Glomerular visceral epithelial cell (primary cell): ENCODE measurements around the gene PTGER1.
"Not testable (repeated sequence)": the region's sequence is repeated elsewhere in the genome, so short reads cannot be mapped to it uniquely, and the experiment has no call there.

Source experiments
- DNase-seq: peaks from one replicate; pipeline ENCODE4 v3.0.0-alpha.2; 2016; ENCODE audit errors: extremely low spot score

PTGER1 gene

DNA sequence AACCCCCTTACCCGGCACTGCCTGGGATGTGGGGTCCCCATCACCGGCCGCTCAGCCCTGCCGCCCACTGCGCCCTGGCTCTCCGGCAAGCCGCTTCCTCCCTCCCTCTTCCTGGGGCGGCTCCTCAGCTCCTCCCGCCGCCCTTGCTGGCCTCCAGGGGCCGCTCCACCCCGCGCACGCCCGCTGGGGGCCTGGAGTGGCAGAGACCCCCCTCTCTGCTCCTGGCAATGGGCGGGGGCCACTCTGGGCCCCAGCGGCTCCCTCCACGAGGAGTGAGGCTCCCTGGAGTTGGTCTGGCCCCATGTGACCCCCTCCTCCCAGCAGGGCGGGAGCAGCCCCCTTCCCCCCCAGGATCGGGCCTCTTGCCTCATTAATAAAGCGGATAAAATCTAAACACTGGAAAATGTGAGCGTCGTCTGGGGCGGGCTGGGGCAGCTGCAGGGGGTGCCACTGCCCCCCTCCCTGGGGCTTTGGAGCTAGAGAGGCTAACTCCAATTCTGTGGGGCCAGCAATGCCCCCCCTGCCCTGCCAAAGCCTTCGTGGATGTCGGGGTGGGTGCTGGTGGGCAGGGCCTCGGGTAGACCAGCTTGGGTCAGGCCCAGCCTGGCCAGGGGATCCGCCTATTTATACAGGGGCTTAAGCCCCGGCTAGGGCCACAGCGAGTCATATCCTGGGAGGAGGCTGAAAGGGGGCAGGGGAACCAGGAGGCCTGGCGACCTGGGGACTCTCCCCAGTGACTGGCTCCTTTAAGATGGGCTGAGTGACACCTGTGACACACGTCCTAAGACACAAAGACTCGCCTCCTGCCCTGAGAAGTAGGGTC, at the start of gene PTGER1:
TSS of gene PTGER1 (minus strand) at position 104 of the 823 bp plus-strand sequence. CDS start 1,034 bp downstream, outside the sequence.
- DNase-seq: peak; percentile 40

DNA sequence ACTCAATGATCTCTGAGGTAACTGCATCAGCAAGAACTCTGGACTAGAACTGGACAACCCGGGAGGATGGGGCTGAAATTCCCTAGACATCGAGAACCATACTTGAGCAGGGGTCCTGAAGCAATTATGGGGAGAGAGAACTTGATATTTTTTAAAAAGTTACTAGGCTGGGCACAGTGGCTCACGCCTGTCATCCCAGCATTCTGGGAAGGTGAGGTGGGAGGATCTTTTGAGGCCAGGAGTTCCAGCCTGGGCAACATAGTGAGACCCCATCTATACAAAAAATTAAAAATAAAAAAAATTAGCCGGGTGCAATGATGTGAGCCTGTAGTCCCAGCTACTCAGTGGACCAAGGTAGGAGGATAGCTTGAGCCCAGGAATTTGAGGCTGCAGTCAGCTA, 45.4 kb upstream of the PTGER1 start:
- DNase-seq: no peak

GRCh38 chr19:14519860-14520407, 44.8 kb upstream of the PTGER1 start:
- DNase-seq: peak; percentile 87

GRCh38 chr19:14519245-14519859, 44.2 kb upstream of the PTGER1 start:
- DNase-seq: no peak

DNA sequence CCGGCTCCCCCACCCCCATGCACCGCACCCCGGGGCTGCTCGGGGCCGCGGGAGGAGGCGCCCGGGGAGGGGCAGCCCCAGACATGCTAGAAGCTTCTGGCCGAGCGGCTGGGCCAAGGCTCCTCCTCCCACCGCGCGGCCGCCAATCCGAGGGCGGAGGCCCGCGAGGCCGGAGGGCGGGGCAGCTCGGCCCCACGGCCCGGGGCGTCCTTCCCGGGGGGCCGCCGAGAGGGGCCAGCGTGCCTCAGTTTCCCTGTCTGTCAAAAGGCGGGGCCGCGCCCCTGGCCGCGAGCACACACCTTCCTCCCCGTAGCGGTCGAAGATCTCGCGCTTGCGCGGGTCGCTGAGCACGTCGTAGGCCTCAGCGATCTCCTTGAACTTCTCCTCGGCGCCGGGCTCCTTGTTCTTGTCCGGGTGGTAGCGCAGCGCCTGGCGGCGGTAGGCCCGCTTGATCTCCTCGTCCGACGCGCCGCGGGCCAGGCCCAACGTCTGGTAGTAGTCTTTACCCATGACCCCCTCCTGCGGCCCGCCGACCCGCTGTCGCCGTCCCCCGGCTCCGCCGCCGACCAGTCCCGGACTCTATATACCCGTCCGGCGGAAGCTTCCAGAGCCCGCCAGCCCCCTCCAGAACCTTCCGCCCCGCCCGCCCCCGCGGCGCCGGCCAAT, 42.8 kb upstream of the PTGER1 start, which contains the start of gene DNAJB1:
TSS of gene DNAJB1 (minus strand) at position 558 of the 666 bp plus-strand sequence. CDS start at position 510, 48 bp downstream.
- peak; percentile 78 for DNase-seq

- DNase-seq: no peak
Measured at GRCh38 chr19:14517446-14517839, 42.3 kb upstream of the PTGER1 start.

- no peak for DNase-seq
Measured at GRCh38 chr19:14516746-14517438, 41.7 kb upstream of the PTGER1 start.

DNA sequence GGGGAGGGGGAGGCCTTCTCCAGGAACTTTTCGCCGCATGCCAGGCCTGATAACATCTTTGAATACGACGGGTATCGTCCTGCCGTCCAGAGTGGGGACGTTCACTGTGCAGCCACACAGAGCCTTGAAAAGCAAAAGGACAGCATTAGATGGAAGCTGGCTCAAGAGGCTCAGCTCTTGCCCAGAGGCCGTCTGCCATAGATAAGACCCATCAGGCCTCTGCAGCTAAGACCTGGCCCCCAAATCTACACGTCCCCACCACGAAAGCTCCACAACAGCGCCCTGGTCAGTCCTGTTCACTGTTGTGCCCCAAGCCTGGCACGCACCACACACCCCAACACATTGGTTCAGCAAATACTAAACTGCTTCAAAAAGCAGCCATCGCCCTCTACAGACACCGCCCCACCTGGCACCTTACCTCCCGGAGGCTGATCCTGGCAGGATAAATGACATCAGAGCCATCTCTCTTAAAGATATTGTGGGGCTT, 40.9 kb upstream of the PTGER1 start:
- DNase-seq: no peak

DNA sequence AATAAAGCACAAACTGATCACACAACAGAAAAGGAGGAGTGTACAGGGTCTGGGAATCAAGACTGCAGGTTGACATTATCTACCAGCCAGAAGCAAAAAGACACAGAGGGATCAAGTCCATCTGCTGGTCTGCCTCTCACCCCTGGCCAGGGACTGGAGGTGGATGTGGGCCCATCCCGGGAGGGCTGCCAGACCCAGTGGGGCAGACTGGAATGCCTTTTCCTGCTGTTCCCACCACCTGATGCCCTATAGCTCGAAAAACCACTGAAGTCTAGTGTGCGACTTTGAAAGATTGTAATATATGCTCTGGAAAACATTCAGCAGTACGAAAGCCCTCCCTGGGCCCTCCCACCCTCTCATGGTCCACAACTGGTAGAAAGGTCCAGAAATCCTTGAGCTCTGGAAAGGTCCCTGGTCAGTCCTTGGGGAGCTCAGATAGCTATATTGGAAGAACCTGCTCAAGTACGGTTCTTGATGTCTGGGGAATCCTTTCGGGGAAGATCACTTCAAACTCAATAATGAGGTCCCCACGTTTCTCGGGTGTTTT, 40.4 kb upstream of the PTGER1 start:
- no peak for DNase-seq

GRCh38 chr19:14514215-14514863, 39.2 kb upstream of the PTGER1 start:
- no peak for DNase-seq

DNA sequence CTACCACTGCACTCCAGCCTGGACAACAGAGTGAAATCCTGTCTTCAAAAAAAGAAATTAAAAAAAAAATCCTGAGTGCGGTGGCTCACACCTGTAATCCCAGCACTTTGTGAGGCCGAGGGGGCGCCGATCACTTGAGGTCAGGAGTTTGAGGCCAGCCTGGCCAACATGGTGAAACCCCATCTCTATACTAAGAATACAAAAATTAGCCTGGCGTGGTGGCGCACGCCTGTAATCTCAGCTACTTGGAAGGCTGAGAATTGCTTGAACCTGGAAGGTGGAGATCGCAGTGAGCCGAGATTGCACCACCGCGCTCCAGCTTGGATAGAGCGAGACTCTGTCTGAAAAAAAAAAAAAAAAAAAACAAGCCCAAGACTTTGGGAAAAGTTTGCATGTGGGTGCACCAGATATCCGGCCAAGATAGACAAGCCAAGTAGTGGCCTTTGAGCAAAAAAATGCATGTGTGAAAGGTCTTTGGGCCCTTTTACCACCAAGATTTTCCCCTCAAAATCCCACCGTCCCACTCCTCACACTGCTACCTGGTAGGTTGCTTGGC, 37.3 kb upstream of the PTGER1 start:
- DNase-seq: no peak

- DNase-seq: no peak
Measured at GRCh38 chr19:14511229-14511593, 36.1 kb upstream of the PTGER1 start.

GRCh38 chr19:14510311-14511228, 35.4 kb upstream of the PTGER1 start:
- peak; percentile 46 for DNase-seq

DNA sequence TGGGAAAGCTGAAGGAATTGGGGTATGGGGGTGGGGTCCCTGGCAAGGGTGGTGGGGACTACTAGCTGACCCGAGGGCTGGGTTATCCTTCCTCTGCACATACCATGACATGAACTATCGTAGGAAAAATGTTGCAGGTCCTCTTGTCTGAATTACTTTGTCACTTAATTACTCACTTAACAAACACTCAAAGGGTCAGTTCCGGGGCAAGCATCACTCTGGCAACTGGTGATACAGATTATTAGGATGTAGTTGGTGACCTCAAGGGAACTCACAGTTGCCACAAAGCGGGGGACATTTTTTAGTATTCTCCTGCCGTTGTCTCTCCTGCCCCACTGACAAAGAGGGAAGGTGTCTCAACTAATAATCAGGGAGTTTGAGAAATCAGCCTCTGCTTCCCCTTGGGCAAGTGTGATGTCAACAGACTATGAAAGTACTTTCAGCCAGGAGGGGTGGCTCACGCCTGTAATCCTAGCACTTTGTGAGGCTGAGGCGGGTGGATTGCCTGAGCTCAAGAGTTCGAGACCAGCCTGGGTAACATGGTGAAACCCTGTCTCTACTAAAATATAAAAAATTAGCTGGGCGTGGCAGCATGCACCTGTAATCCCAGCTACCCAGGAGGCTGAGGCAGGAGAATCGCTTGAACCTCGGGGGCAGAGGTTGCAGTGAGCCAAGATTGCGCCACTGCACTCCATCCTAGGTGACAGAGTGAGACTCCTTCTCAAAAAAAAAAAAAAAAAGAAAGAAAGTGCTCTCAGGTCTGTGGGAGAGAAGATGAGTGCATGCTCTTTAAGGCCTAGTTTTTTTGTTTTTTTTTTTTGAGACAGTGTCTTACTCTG, 32.8 kb upstream of the PTGER1 start:
- DNase-seq: peak; percentile 34

DNA sequence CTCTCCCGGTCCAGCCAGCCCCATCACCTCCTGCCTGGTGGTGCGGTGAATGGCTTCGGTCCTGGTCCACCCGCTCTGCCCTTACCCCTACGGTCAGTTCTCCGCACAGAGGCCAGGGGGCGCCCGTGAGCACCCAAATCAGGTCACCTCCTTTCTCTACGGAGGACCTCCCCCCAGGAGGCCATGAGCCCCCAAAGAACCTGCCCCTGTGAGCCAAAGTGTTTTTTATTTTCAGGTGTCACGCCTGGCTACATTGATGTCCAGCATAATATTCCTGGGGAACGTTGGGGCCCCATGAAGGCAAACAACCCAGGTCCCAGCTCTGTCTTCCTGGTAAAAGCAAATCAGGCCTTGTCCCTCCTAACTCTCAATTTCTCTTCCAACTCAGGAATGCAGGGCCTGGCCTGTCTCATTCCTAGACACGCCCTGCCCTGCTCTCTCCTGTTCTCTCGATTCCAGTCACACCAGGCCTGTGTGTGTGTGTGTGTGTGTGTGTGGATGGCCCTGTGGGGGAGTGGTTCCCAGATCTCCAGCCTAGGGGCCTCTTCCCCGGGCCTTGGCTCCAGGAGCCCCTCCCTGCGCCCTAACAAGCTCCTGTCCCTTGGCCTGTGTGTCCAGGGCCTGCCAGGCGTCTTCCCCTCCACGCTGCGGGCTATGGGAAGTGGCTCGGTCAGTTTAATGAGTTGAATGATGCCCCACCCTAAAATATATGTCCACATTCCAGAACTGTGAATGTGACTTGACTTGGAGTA, 30.5 kb upstream of the PTGER1 start:
- peak; percentile 82 for DNase-seq

- DNase-seq: not testable (repeated sequence)
Measured at GRCh38 chr19:14504575-14504974, 29.4 kb upstream of the PTGER1 start.

DNA sequence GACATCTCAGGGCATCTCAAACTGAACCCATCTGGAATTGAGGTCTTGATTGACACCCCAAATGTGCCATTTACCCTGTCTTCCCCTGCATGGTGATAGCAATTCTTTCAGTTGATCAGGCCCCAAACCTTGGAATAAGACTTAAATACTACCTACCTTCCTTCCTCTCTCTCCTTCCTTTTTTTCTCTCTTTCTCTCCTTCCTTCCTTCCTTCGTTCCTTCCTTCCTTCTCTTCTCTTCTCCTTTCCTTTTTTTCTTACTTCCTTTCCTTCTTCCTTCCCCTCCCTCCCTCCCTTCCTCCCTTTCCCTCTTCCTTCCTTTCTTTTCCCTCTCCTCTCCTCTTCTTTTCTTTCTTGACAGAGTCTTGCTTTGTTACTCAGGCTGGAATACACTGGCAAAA, 28.1 kb upstream of the PTGER1 start:
- no peak for DNase-seq
